Skeletal muscle tissue (tissue), 4 donors: ENCODE measurements around the gene WAC. TPM values are rescaled to one million over a fixed set of nuclear protein-coding genes. Genes with fewer than 3 reads are reported as not detected.

Experiments used
- H3K27ac ChIP-seq: one replicate; pipeline ENCODE4 v1.7.0; 2013; ENCODE audit warnings: mild to moderate bottlenecking, low read depth, low read length, inconsistent platforms
- H3K27me3 ChIP-seq, 3 donors: one replicate each; pipeline ENCODE4 v1.7.0; 2013; ENCODE audit warnings: low read length in 3 of 3; ENCODE audit not compliant: control insufficient read depth in 3 of 3, insufficient read depth in 3 of 3
- H3K36me3 ChIP-seq, 3 donors: one replicate each; pipeline ENCODE4 v1.7.0; 2013; ENCODE audit warnings: low read length in 3 of 3; ENCODE audit not compliant: control insufficient read depth in 3 of 3, insufficient read depth in 3 of 3
- H3K4me1 ChIP-seq, 3 donors: one replicate each; pipeline ENCODE4 v1.7.0; 2013; ENCODE audit warnings: low read length in 3 of 3, mild to moderate bottlenecking in 3 of 3; ENCODE audit not compliant: control insufficient read depth in 3 of 3, insufficient read depth in 3 of 3
- H3K4me3 ChIP-seq, 3 donors: one replicate each; pipeline ENCODE4 v1.7.0; 2013; ENCODE audit warnings: low read length in 3 of 3
- H3K9ac ChIP-seq, 3 donors: one replicate each; pipeline ENCODE4 v1.7.0; 2013; ENCODE audit warnings: low read length in 3 of 3, mild to moderate bottlenecking in 3 of 3, moderate library complexity in 2 of 3, low read depth in 1 of 3
- H3K9me3 ChIP-seq, 3 donors: one replicate each; pipeline ENCODE4 v1.7.0; 2013; ENCODE audit warnings: low read length in 3 of 3; ENCODE audit not compliant: control insufficient read depth in 3 of 3
- total RNA-seq: library from RNA; depleted of rRNA; stranded (reverse); fragments of >200 nt; gene quantifications from one replicate; pipeline ENCODE4 v1.2.3, GENCODE V29; 2014
- donor health status: Osteomylitis.

WAC gene
- total RNA-seq, 1 donor from 2014 or later = 78.3 TPM

DNA sequence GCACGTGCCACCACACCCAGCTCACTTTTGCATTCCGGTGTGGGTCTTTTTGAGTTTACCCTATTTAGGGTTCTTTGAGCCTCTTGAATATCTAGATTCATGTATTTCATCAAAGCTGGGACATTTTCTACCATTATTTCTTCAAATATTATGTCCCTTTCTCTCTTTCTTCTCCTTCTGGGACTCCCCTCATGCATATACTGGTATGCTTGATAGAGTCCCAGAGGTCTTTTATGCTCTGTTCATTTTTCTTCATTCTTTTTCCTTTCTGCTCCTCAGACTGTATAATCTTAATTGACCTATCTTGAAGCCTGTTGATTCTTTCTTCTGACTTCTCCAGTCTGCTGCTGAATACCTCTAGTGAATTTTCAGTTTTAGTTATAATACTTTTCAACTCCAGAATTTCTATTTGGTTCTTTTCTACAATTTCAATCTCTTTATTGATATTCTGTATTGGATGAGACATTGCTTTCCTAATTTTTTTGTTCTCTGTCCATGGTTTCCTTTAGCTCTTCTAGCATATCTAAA lies 9.1 kb upstream of the WAC start:
- Histone ChIP-seq H3K4me3 (no peak overlapping the region), H3K36me3 (peaks cover 10 to 17% (median 14%) of the 10 kb centered on the region in 3 donors), H3K4me1 (no peaks in the 10 kb centered on the region), H3K9me3 (peaks cover 0 to 3% (median 0%) of the 10 kb centered on the region in 3 donors), H3K27ac (no peak overlapping the region), H3K27me3 (no peaks in the 10 kb centered on the region), H3K9ac (no peak overlapping the region)

DNA sequence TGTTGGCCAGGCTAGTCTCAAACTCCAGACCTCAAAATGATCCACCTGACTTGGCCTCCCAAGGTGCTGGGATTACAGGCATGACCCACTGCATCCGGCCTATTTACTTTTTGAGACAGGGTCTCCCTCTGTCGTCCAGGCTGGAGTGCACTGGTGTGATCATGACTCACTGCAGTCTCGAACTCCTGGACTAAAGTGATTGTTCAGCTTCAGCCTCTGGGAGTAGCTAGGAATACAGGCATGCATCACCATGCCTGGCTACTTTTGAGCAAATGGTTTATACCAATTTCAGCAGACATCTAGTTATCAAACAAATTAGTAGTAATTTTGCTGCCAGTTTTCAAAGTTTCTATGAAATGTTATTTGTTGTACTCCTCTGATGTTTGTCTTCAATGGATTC lies 2.2 kb upstream of the WAC start:
- Histone ChIP-seq H3K4me3 (no peak overlapping the region), H3K9me3 (no peaks in the 10 kb centered on the region)

DNA sequence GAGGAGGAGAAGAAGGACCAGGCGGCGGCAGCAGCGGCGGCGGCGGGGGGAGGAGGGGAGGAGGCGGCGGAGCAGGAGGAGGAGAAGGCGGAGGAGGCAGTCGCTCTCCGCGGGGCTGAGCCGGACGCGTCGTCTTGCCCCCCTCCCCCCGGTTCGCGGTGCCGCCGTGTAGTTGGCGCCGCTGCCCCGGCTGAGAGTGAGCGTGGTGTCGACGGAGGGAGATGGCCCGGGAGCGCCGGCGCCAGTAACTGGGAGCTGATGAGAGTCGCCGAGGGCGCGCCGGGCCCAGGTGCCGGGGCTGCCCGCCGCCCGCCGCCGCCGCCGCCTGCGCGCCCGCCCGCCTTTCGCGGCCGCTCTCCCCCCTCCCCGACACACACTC lies 257 bp downstream of the WAC start:
- H3K4me1 ChIP-seq = peaks cover 14 to 20% (median 18%) of the 10 kb centered on the region in 3 donors
- H3K36me3 ChIP-seq = peaks cover 7 to 25% (median 24%) of the 10 kb centered on the region in 3 donors
- H3K27me3 ChIP-seq = no peaks in the 10 kb centered on the region
- peak overlapping the region; percentile 98 for H3K27ac ChIP-seq
- H3K9me3 ChIP-seq = no peaks in the 10 kb centered on the region
- H3K9ac ChIP-seq = peak overlapping the region; percentile 36 to 97 (median 97)
- peak overlapping the region; percentile 39 to 96 (median 95) for H3K4me3 ChIP-seq

More for the DNA sequence above, 2.2 kb upstream of the WAC start:
- no peaks in the 10 kb centered on the region for H3K27me3 ChIP-seq
- no peak overlapping the region for H3K27ac ChIP-seq
- peaks cover 4 to 10% (median 4%) of the 10 kb centered on the region in 3 donors for H3K36me3 ChIP-seq
- H3K4me1 ChIP-seq = peaks cover 14 to 20% (median 16%) of the 10 kb centered on the region in 3 donors
- peak overlapping the region in 1 of 3 donors; percentile 12 for H3K9ac ChIP-seq

DNA sequence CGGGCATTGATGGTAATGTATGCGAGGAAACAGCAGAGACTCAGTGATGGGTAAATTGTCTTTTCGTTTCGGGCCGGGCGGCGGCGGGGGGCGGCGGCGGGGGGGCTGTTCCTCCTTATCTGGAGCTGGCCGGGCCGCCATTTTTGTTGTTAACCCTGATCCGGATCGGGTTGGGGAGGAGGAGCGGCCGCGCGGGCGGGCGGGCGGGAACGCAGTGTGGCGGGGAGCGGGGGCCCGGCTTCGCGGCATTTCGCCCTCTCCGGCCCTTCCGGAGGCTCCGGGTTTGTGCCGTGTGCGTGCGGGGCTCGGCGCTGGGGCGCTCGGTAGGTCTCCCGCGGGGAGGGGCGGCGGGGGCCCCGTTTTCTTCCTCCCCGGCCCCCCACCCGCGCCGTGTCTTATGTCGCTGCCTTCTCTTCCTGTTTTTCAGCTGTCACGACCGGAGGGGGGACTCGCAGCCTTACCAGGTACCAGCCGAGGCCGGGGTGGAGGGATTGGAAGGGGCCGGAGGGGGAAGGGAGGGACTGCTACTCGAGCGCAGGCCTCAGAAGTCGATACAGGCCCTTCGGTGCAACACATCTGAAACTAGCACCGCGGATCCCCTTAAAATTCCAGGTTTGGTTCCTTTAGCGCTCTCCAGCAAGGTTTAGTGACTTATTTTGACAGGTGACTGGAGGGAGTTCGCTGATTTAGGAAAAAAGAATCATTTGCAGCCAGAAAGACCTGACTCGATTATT lies 820 bp downstream of the WAC start:
- no peaks in the 10 kb centered on the region for H3K27me3 ChIP-seq
- peak overlapping the region; percentile 89 for H3K27ac ChIP-seq
- H3K9ac ChIP-seq = peak overlapping the region; percentile 85 to 97 (median 90)
- no peaks in the 10 kb centered on the region for H3K9me3 ChIP-seq
- peaks cover 7 to 29% (median 24%) of the 10 kb centered on the region in 3 donors for H3K36me3 ChIP-seq
- peak overlapping the region; percentile 83 to 96 (median 95) for H3K4me3 ChIP-seq
- peaks cover 14 to 20% (median 18%) of the 10 kb centered on the region in 3 donors for H3K4me1 ChIP-seq

DNA sequence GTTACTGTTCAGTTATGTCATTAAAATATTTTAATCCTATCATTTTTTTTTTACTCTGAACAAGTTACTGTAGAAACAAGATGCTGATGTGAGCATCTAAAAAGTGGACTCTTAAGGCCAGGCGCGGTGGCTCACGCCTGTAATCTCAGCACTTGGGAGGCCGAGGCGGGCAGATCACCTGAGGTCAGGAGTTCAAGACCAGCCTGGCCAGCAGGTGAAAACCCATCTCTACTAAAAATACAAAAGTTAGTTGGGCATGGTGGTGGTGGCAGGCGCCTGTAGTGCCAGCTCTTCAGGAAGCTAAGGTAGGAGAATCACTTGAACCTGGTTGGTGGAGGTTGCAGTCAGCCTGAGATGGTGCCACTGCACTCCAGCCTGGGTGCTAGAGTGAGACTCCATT lies 2.9 kb downstream of the WAC start:
- H3K4me1 ChIP-seq = peaks cover 10 to 16% (median 15%) of the 10 kb centered on the region in 3 donors

DNA sequence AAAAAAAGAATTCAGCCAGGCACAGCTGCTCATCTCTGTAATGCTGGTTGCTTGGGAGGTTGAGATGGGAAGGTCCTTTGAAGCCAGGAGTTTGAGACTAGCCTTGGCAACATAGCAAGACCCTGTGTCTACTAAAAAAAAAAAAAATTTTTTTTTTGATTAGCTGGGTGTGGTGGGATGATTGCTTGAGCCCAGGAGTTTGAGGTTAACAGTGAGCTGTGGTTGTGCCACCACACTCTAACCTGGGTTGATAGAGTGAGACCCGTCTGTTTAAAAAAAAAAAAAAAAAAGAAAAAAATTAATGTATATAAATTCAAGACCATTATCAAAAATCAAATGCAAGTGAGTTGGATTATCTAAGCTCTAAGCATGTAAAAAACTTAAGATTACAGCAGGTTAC lies 5.7 kb downstream of the WAC start:
- H3K36me3 ChIP-seq = peaks cover 16 to 56% (median 39%) of the 10 kb centered on the region in 3 donors
- peaks cover 6 to 9% (median 8%) of the 10 kb centered on the region in 3 donors for H3K4me1 ChIP-seq
- no peaks in the 10 kb centered on the region for H3K9me3 ChIP-seq
- H3K27me3 ChIP-seq = no peaks in the 10 kb centered on the region
- H3K27ac ChIP-seq = no peak overlapping the region
- no peak overlapping the region for H3K9ac ChIP-seq
- no peak overlapping the region for H3K4me3 ChIP-seq

More for the DNA sequence above, 2.9 kb downstream of the WAC start:
- H3K4me3 ChIP-seq = no peak overlapping the region
- H3K27me3 ChIP-seq = no peaks in the 10 kb centered on the region
- no peak overlapping the region for H3K9ac ChIP-seq
- peaks cover 12 to 40% (median 31%) of the 10 kb centered on the region in 3 donors for H3K36me3 ChIP-seq
- H3K27ac ChIP-seq = no peak overlapping the region
- no peaks in the 10 kb centered on the region for H3K9me3 ChIP-seq

DNA sequence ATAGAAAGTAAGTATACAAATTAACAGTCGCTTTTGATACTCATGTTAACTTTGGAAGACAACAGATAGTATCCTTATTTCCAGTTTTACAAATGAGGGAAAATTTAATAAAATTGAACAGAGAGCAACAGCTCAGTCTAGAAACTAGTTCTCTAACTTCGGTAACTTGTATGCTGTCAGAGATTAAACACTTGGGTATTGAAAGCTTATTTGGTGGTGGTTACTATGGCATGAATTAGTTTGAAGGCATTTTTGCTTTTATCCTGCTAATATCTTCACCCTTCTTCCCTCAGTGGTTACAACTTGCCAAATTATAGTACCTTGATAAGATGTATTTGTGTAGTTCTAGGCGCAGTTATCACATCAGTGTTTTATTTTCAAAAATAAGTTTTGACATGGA lies 7.2 kb downstream of the WAC start:
- Histone ChIP-seq H3K4me3 (no peak overlapping the region), H3K9me3 (no peaks in the 10 kb centered on the region), H3K27me3 (no peaks in the 10 kb centered on the region), H3K27ac (no peak overlapping the region), H3K9ac (no peak overlapping the region), H3K4me1 (peaks cover 0 to 3% (median 2%) of the 10 kb centered on the region in 3 donors), H3K36me3 (peaks cover 16 to 53% (median 44%) of the 10 kb centered on the region in 3 donors)

DNA sequence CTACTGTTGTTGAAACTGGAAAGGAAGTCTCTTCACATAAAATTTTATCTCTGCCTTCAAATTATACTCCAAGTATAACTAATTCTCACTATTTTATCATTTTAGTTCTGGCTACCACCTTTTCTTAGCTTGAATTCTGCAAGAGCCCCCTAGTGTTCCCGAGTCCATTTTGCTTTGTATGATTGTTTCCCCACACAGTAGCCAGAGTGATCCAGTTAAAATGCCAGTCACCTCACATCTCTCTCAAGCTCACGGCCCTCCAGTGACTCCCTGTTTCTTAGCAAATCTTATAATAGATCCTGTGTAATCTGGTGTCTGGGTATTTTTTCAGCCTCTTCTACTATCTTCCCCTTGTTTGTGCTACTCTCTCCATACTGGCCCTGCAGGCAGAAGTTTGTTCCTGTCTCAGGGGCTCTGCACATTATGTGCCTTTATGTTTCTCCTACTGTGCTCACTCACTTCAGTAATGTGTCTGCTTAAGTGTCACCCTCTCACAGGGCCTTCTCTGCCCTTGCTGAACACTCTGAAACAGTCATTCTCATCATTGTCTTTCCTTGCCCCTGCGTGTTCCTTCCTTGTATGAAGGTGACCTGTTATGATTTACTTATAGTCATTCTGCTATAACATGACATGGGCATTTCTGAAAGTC lies 8.9 kb downstream of the WAC start:
- Histone ChIP-seq H3K27ac (no peak overlapping the region), H3K4me3 (no peak overlapping the region), H3K9me3 (no peaks in the 10 kb centered on the region), H3K27me3 (no peaks in the 10 kb centered on the region), H3K4me1 (peaks cover 0 to 8% (median 4%) of the 10 kb centered on the region in 3 donors), H3K36me3 (peaks cover 14 to 41% (median 33%) of the 10 kb centered on the region in 3 donors), H3K9ac (no peak overlapping the region)

DNA sequence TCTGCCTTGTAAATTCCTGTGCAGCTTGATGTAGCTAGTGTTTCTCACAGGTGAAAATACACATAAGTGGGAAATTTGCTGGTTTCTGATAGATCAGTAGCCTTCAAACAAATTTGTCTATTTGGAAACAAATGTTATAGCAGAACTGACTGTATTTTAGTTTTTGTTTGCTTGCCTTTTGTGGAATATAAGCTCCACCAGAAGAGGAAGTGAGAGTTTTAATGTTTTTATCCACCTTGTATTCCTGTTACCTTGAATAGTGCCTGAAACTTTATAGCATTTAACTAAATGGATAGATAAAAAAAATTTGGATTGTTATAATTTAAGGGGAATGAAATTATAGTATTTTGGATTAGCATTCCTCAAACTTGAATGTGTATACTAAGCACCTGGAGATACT lies 9.8 kb downstream of the WAC start:
- H3K9me3 ChIP-seq = no peaks in the 10 kb centered on the region
- no peaks in the 10 kb centered on the region for H3K27me3 ChIP-seq
- no peak overlapping the region for H3K27ac ChIP-seq
- no peak overlapping the region for H3K4me3 ChIP-seq
- H3K36me3 ChIP-seq = peaks cover 10 to 32% (median 25%) of the 10 kb centered on the region in 3 donors
- no peak overlapping the region for H3K9ac ChIP-seq
- H3K4me1 ChIP-seq = peaks cover 0 to 8% (median 4%) of the 10 kb centered on the region in 3 donors

DNA sequence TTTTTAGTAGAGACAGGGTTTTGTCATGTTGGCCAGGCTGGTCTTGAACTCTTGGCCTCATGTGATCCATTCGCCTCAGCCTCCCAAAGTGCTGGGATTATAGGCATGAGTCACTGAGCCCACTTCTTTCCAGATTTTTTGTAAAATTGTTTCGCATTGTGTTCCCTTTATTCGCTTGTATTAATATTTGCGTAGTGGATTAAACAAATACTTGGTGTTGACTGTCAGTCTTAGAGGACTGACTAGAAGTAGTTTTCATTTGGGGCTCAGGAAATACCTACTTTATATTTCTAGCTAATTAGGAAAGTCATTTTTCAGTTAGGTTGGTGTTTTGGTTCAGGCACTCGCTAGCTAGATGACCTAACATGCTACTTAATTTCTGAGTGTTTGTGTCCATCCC lies 11.1 kb downstream of the WAC start:
- peaks cover 0 to 8% (median 4%) of the 10 kb centered on the region in 3 donors for H3K4me1 ChIP-seq
- peaks cover 9 to 27% (median 26%) of the 10 kb centered on the region in 3 donors for H3K36me3 ChIP-seq
- no peak overlapping the region for H3K9ac ChIP-seq
- no peak overlapping the region for H3K27ac ChIP-seq
- H3K27me3 ChIP-seq = no peaks in the 10 kb centered on the region
- H3K4me3 ChIP-seq = no peak overlapping the region
- no peaks in the 10 kb centered on the region for H3K9me3 ChIP-seq
